IMR-90 (cell line): ENCODE data around the gene PLXDC2. TPM values are rescaled to one million over a fixed set of nuclear protein-coding genes. Genes with fewer than 3 reads are reported as not detected.

Source experiments
- ATAC-seq: fragments of 200-7000 bp; cut with Tn5 transposase; 2 replicates; pipeline ENCODE4 v1.9.1; 2020; ENCODE audit warnings: low read depth, mild to moderate bottlenecking, moderate library complexity
- BruUV-seq: library from RNA; stranded (reverse); fragments of 400-500 nt; replicated peaks from 2 replicates; lab custom pipeline; 2021; lab: Mats Ljungman, UMichigan
- CTCF ChIA-PET: fragments of 300-600 bp; formaldehyde crosslinking; extraction: SDS; loops from one replicate; lab custom pipeline; 2021; ENCODE audit warnings: antibody characterized with exemption; lab: Yijun Ruan, JAX
- POLR2A ChIA-PET: fragments of 300-600 bp; sonication (Branson Sonifier 250); formaldehyde crosslinking; loops from one replicate; lab custom pipeline; 2022; ENCODE audit warnings: antibody characterized with exemption; ENCODE audit not compliant: unreplicated experiment; lab: Charles Lee
- DNase-seq: peaks from one replicate; pipeline ENCODE4 v3.0.0; 2013
- H2AFZ ChIP-seq: replicated peaks from 2 replicates; pipeline ENCODE3; 2013; ENCODE audit warnings: low read length, mild to moderate bottlenecking; ENCODE audit not compliant: poor library complexity
- H2AK5ac ChIP-seq: 2 replicates; pipeline ENCODE4 v1.6.1; 2013; ENCODE audit warnings: low read depth, low read length, inconsistent platforms
- H2AK9ac ChIP-seq: replicated peaks from 2 replicates; pipeline ENCODE3; 2013; ENCODE audit warnings: mild to moderate bottlenecking, low read depth, low read length, moderate library complexity; ENCODE audit not compliant: poor library complexity
- H2BK120ac ChIP-seq: 2 replicates; pipeline ENCODE4 v1.6.1; 2013; ENCODE audit warnings: low read depth, low read length, inconsistent platforms
- H2BK15ac ChIP-seq: 3 replicates; pipeline ENCODE4 v1.6.1; 2013; ENCODE audit warnings: low read depth, low read length, inconsistent platforms
- H2BK20ac ChIP-seq: 2 replicates; pipeline ENCODE4 v1.6.1; 2013; ENCODE audit warnings: low read depth, mild to moderate bottlenecking, inconsistent platforms, low read length, moderate library complexity
- H2BK5ac ChIP-seq: 2 replicates; pipeline ENCODE4 v1.6.1; 2013; ENCODE audit warnings: mild to moderate bottlenecking, low read depth, low read length, inconsistent platforms; ENCODE audit not compliant: poor library complexity, severe bottlenecking
- H3K14ac ChIP-seq: replicated peaks from 2 replicates; pipeline ENCODE4 v1.6.1; 2013; ENCODE audit warnings: low read depth, low read length, inconsistent platforms
- H3K18ac ChIP-seq: 2 replicates; pipeline ENCODE4 v1.6.1; 2013; ENCODE audit warnings: low read depth, low read length, control low read depth
- H3K23ac ChIP-seq: 2 replicates; pipeline ENCODE4 v1.6.1; 2013; ENCODE audit warnings: low read depth, low read length, inconsistent platforms
- H3K27ac ChIP-seq: 2 replicates; pipeline ENCODE4 v1.5.1; 2013; ENCODE audit warnings: mild to moderate bottlenecking, control low read depth, low read length; ENCODE audit not compliant: insufficient read depth
- H3K27me3 ChIP-seq: 2 replicates; pipeline ENCODE4 v1.6.1; 2013; ENCODE audit warnings: low read length; ENCODE audit not compliant: control insufficient read depth, insufficient read depth
- H3K36me3 ChIP-seq: 2 replicates; pipeline ENCODE4 v1.6.1; 2013; ENCODE audit warnings: low read length, mixed read lengths; ENCODE audit not compliant: control insufficient read depth, insufficient read depth
- H3K4ac ChIP-seq: 2 replicates; pipeline ENCODE4 v1.6.1; 2013; ENCODE audit warnings: low read depth, low read length, inconsistent platforms
- H3K4me1 ChIP-seq: 2 replicates; pipeline ENCODE4 v1.6.1; 2013; ENCODE audit warnings: low read length, mixed read lengths; ENCODE audit not compliant: control insufficient read depth, insufficient read depth
- H3K4me2 ChIP-seq: 2 replicates; pipeline ENCODE4 v1.6.1; 2013; ENCODE audit warnings: low read depth, mild to moderate bottlenecking, control low read depth, low read length, moderate library complexity
- H3K4me3 ChIP-seq: 2 replicates; pipeline ENCODE4 v1.5.1; 2013; ENCODE audit warnings: low read depth, mild to moderate bottlenecking, control low read depth, low read length, moderate library complexity; ENCODE audit not compliant: insufficient read depth
- H3K56ac ChIP-seq: 2 replicates; pipeline ENCODE4 v1.6.1; 2013; ENCODE audit warnings: low read length, inconsistent platforms; ENCODE audit not compliant: insufficient read depth; ENCODE audit errors: extremely low read depth
- H3K79me1 ChIP-seq, 2 experiments: 2 replicates each; pipeline ENCODE4 v1.6.1; 2013; ENCODE audit warnings: low read length in 2 of 2, inconsistent platforms in 1 of 2, low read depth in 1 of 2
- H3K9ac ChIP-seq: 2 replicates; pipeline ENCODE4 v1.6.1; 2013; ENCODE audit warnings: low read depth, low read length, control low read depth
- H3K9me1 ChIP-seq: 2 replicates; pipeline ENCODE4 v1.6.1; 2013; ENCODE audit warnings: low read length, inconsistent platforms; ENCODE audit not compliant: insufficient read depth
- H3K9me3 ChIP-seq: 2 replicates; pipeline ENCODE4 v1.6.1; 2013; ENCODE audit warnings: low read length; ENCODE audit not compliant: control insufficient read depth, insufficient read depth
- H4K20me1 ChIP-seq: 2 replicates; pipeline ENCODE4 v1.6.1; 2013; ENCODE audit warnings: low read length, inconsistent platforms; ENCODE audit not compliant: insufficient read depth
- H4K5ac ChIP-seq: 2 replicates; pipeline ENCODE4 v1.6.1; 2013; ENCODE audit warnings: mild to moderate bottlenecking, low read depth, low read length, control low read depth
- H4K8ac ChIP-seq, 2 experiments: 2 replicates each; pipeline ENCODE4 v1.6.1; 2013; ENCODE audit warnings: low read depth in 2 of 2, low read length in 2 of 2, control low read depth in 1 of 2, inconsistent platforms in 1 of 2
- H4K91ac ChIP-seq: 2 replicates; pipeline ENCODE4 v1.6.1; 2013; ENCODE audit warnings: low read depth, low read length, inconsistent platforms; ENCODE audit not compliant: insufficient read depth
- FOS ChIP-seq: fragments of 150-350 bp; IDR thresholded peaks from 2 replicates; pipeline ENCODE4 v1.6.1; 2016; ENCODE audit warnings: low read depth, low read length
- MAZ ChIP-seq: IDR thresholded peaks from 2 replicates; pipeline ENCODE4 v1.6.1; 2012; ENCODE audit warnings: low read depth, mild to moderate bottlenecking, low read length, improper control_type of control experiment, moderate library complexity, borderline replicate concordance
- NFE2L2 ChIP-seq: fragments of 150-350 bp; IDR thresholded peaks from 2 replicates; pipeline ENCODE4 v1.6.1; 2016; ENCODE audit warnings: low read depth, mild to moderate bottlenecking, low read length
- POLR2A ChIP-seq: IDR thresholded peaks from 2 replicates; pipeline ENCODE4 v1.6.1; 2012; ENCODE audit warnings: mild to moderate bottlenecking, low read depth, low read length
- RCOR1 ChIP-seq: IDR thresholded peaks from 2 replicates; pipeline ENCODE4 v1.6.1; 2012; ENCODE audit warnings: mild to moderate bottlenecking, low read length, improper control_type of control experiment; ENCODE audit not compliant: insufficient replicate concordance
- RFX5 ChIP-seq: IDR thresholded peaks from 2 replicates; pipeline ENCODE4 v1.8.0; 2012; ENCODE audit warnings: low read depth, mild to moderate bottlenecking, low read length, moderate library complexity
- SMC3 ChIP-seq: fragments of 150-350 bp; IDR thresholded peaks from 2 replicates; pipeline ENCODE4 v1.6.1; 2016; ENCODE audit warnings: low read depth, mild to moderate bottlenecking, antibody characterized with exemption, low read length, moderate library complexity
- WGBS, 2 experiments: methylation state at CpG; one replicate each; pipeline versions ENCODE4 v1.1.5 to v1.1.7; 2013; ENCODE audit warnings: missing lambda C conversion rate in 2 of 2; ENCODE audit not compliant: insufficient read length in 1 of 2; ENCODE audit errors: extremely low coverage in 2 of 2; 5-methylcytosine and 5-hydroxymethylcytosine counted together
- dilution Hi-C: fragments of 300-500 bp; cut with HindIII; formaldehyde crosslinking; loops from one replicate; pipeline ENCODE4 v1.14.3; 2018; ENCODE audit warnings: low sequenced_read_pairs; ENCODE audit not compliant: unreplicated experiment
- in situ Hi-C: fragments of 300-500 bp; cut with MboI; formaldehyde crosslinking; loops from 3 replicates; pipeline ENCODE4 v1.14.3; 2019; ENCODE audit warnings: low sequenced_read_pairs, inconsistent platforms, mixed read lengths
- intact Hi-C: fragments of 100-400 bp; cut with micrococcal nuclease; formaldehyde crosslinking; loops from 2 replicates; pipeline ENCODE4 v1.10.0; 2022
- polyA plus RNA-seq, 3 experiments: library from polyadenylated mRNA; depleted of rRNA; stranded (reverse); fragments of >200 nt; gene quantifications; 2 replicates each; pipeline ENCODE4 v1.2.3, GENCODE V29; 2012; ENCODE audit warnings: low replicate concordance in 1 of 3
- total RNA-seq: library from RNA; depleted of rRNA; stranded (reverse); fragments of >200 nt; gene quantifications from 2 replicates; pipeline ENCODE4 v1.2.3, GENCODE V29; 2012

PLXDC2 gene
- total and polyA plus RNA-seq, 2 of the 4 experiments (the other 2 are of a cell fraction), result 3.2 to 6.1 TPM

DNA sequence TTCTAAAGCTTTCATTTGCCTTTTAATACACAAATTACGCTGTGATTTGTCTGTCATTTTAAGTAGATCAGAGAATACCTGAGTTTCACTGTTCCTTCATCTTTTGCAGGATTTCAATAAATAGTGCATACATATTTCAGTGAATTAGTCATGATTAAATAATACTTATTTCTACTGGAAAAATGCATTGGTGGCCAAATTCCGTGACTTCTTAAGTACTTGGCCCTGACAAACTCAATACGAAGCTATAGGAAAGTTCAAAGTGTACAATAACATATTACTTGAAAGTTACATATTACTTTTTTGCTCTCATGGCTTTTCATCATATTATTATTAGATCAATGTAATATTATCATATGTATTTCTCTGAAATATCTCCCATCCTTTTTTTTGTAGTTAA is 16.1 kb upstream of the PLXDC2 start:
- Histone ChIP-seq H3K27ac (no peak overlapping the region), H4K5ac (no peak overlapping the region), H3K23ac (no peak overlapping the region), H4K20me1 (no peaks in the 10 kb centered on the region), H2BK20ac (no peak overlapping the region), H3K79me1 (no peaks in the 10 kb centered on the region), H3K56ac (no peak overlapping the region), H3K4ac (no peak overlapping the region), H3K4me2 (no peak overlapping the region), H3K14ac (no peak overlapping the region), H3K18ac (no peak overlapping the region), H2AK9ac (no peak overlapping the region), H2BK15ac (no peak overlapping the region), H3K9me3 (no peaks in the 10 kb centered on the region), H3K4me1 (no peaks in the 10 kb centered on the region), H3K36me3 (no peaks in the 10 kb centered on the region), H3K9me1 (no peaks in the 10 kb centered on the region), H4K91ac (no peak overlapping the region), H2AFZ (no peak overlapping the region), H2AK5ac (no peak overlapping the region), H3K27me3 (no peaks in the 10 kb centered on the region), H2BK120ac (no peak overlapping the region), H2BK5ac (no peak overlapping the region), H3K4me3 (no peak overlapping the region), H3K9ac (no peak overlapping the region), H4K8ac (no peak overlapping the region)
- dilution Hi-C loops, result no loop called here
- ChIA-PET CTCF (no interaction called here), POLR2A (no interaction called here)
- ATAC-seq (no peak), DNase-seq (no peak)
- TF ChIP-seq NFE2L2 (no peak), RCOR1 (no peak), MAZ (no peak), POLR2A (no peak), FOS (no peak), RFX5 (no peak), SMC3 (no peak)
- in situ Hi-C loops, result no loop called here
- intact Hi-C loops, result no loop called here
- BruUV-seq, result no TSS peak
- no CpG with 5 or more reads among the region's 3 CpGs for WGBS, 2 experiments
